DLD1 (cell line): ENCODE data around the gene BOK.

ENCODE experiments used
- in situ Hi-C: cut with HindIII; loops from 2 replicates; pipeline ENCODE4 v1.10.0; 2017; ENCODE audit warnings: low sequenced_read_pairs

The BOK gene

GRCh38 chr2:241618296-241618805 lies 59.8 kb downstream of the BOK start:
- in situ Hi-C loops = no loop called here

- in situ Hi-C loops = no loop called here
These were observed 60.3 kb downstream of the BOK start for GRCh38 chr2:241618829-241619228.

- in situ Hi-C loops = no loop called here
These were observed 61.3 kb downstream of the BOK start for GRCh38 chr2:241619597-241620418.

- in situ Hi-C loops = no loop called here
These were observed 61.8 kb downstream of the BOK start for GRCh38 chr2:241620419-241620769.
